PFSK-1 (cell line): Measurements from ENCODE around the gene UCMA.

Source experiments
- FOXP2 ChIP-seq: optimal IDR thresholded peaks from 2 replicates; pipeline ENCODE3; 2011; ENCODE audit warnings: borderline replicate concordance, control low read depth, inconsistent platforms; ENCODE audit not compliant: insufficient read depth; ENCODE audit errors: extremely low read length, extremely low read depth
- POLR2AphosphoS5 ChIP-seq: IDR thresholded peaks from 2 replicates; pipeline ENCODE4 v1.6.1; 2012; ENCODE audit warnings: low read depth, mild to moderate bottlenecking, control low read depth, low read length, moderate library complexity
- SIN3A ChIP-seq: IDR thresholded peaks from 2 replicates; pipeline ENCODE4 v1.6.1; 2012; ENCODE audit warnings: mild to moderate bottlenecking, low read length, moderate library complexity, borderline replicate concordance; ENCODE audit not compliant: insufficient read depth
- TAF1 ChIP-seq: IDR thresholded peaks from 2 replicates; pipeline ENCODE4 v1.6.1; 2012; ENCODE audit warnings: low read length, control low read depth, borderline replicate concordance; ENCODE audit not compliant: insufficient read depth
- TF ChIP-seq, protein P1 (sequence below), 2 experiments: IDR thresholded peaks; 2 replicates each; pipeline versions ENCODE4 v1.6.1 to v1.8.0; 2011 to 2012; ENCODE audit warnings: low read depth in 2 of 2, low read length in 2 of 2, control low read depth in 1 of 2, inconsistent platforms in 1 of 2, mild to moderate bottlenecking in 1 of 2, moderate library complexity in 1 of 2; ENCODE audit not compliant: insufficient read depth in 1 of 2

DNA sequence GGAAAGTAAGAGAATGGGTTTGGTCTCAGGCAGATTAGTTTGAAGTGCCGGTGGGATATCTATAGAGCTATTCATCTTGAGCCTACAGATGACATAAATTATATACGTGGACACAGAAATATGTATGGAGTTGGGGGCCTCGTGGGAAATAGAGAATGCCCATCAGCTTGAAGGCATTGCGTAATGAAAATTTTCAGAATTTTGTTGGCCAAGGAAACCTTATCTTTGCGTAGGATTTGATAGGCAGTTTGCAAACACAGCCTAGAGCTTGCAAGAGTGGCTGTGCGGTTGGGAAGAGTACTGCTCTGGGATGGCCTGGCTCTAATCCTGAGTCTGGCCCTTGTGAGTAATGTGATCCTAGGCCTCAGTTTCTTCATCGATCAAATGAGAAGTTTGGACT lies 40.5 kb downstream of the UCMA start:
- no peak for TF ChIP-seq POLR2AphosphoS5
- no peak for TF ChIP-seq TAF1
- TF ChIP-seq SIN3A: no peak
- TF ChIP-seq, protein P1, sequence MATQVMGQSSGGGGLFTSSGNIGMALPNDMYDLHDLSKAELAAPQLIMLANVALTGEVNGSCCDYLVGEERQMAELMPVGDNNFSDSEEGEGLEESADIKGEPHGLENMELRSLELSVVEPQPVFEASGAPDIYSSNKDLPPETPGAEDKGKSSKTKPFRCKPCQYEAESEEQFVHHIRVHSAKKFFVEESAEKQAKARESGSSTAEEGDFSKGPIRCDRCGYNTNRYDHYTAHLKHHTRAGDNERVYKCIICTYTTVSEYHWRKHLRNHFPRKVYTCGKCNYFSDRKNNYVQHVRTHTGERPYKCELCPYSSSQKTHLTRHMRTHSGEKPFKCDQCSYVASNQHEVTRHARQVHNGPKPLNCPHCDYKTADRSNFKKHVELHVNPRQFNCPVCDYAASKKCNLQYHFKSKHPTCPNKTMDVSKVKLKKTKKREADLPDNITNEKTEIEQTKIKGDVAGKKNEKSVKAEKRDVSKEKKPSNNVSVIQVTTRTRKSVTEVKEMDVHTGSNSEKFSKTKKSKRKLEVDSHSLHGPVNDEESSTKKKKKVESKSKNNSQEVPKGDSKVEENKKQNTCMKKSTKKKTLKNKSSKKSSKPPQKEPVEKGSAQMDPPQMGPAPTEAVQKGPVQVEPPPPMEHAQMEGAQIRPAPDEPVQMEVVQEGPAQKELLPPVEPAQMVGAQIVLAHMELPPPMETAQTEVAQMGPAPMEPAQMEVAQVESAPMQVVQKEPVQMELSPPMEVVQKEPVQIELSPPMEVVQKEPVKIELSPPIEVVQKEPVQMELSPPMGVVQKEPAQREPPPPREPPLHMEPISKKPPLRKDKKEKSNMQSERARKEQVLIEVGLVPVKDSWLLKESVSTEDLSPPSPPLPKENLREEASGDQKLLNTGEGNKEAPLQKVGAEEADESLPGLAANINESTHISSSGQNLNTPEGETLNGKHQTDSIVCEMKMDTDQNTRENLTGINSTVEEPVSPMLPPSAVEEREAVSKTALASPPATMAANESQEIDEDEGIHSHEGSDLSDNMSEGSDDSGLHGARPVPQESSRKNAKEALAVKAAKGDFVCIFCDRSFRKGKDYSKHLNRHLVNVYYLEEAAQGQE (IDR thresholded peaks at IDR 0.05; ENCODE audit: insufficient read depth in 1 of 2, low read depth in 2 of 2, low read length in 2 of 2): no peak
- no peak for TF ChIP-seq FOXP2
